Smooth muscle cell (in vitro differentiated cells): ENCODE data around the gene OR5B12. TPM values are rescaled to one million over a fixed set of nuclear protein-coding genes. Genes with fewer than 3 reads are reported as not detected.

Experiments
- DNase-seq: peaks from one replicate; lab custom pipeline; 2025; ENCODE audit not compliant: unreplicated experiment; lab: John Stamatoyannopoulos, UW
- H2AFZ ChIP-seq: fragments of 200-600 bp; sonication (generic); 2 replicates; pipeline ENCODE4 v1.6.0; 2016; ENCODE audit warnings: antibody characterized with exemption, low read depth, mild to moderate bottlenecking
- H3F3A ChIP-seq: fragments of 200-600 bp; sonication (generic); 2 replicates; pipeline ENCODE4 v1.6.0; 2017; ENCODE audit warnings: antibody characterized with exemption, low read depth
- H3K27ac ChIP-seq: fragments of 200-600 bp; sonication (generic); 2 replicates; pipeline ENCODE4 v1.5.1; 2016; ENCODE audit warnings: low read depth, mild to moderate bottlenecking
- H3K27me3 ChIP-seq: fragments of 200-600 bp; sonication (generic); 2 replicates; pipeline ENCODE4 v1.6.1; 2016; ENCODE audit warnings: low read depth, mild to moderate bottlenecking
- H3K36me3 ChIP-seq: fragments of 200-600 bp; sonication (generic); 2 replicates; pipeline ENCODE4 v1.5.1; 2016; ENCODE audit warnings: low read depth
- H3K4me1 ChIP-seq: fragments of 200-600 bp; sonication (generic); 2 replicates; pipeline ENCODE4 v1.5.1; 2016; ENCODE audit warnings: low read depth
- H3K4me2 ChIP-seq: fragments of 200-600 bp; sonication (generic); 2 replicates; pipeline ENCODE4 v1.6.0; 2016; ENCODE audit warnings: mild to moderate bottlenecking
- H3K4me3 ChIP-seq: fragments of 200-600 bp; sonication (generic); 2 replicates; pipeline ENCODE4 v1.5.1; 2016; ENCODE audit warnings: mild to moderate bottlenecking
- H3K79me2 ChIP-seq: fragments of 200-600 bp; sonication (generic); 2 replicates; pipeline ENCODE4 v1.6.0; 2016; ENCODE audit warnings: low read depth, mild to moderate bottlenecking
- H3K9ac ChIP-seq: fragments of 200-600 bp; sonication (generic); 2 replicates; pipeline ENCODE4 v1.6.0; 2016; ENCODE audit warnings: low read depth
- H3K9me3 ChIP-seq: fragments of 200-600 bp; sonication (generic); replicated peaks from 2 replicates; pipeline ENCODE4 v1.5.1; 2016; ENCODE audit warnings: low read depth
- H4K20me1 ChIP-seq: fragments of 200-600 bp; sonication (generic); 2 replicates; pipeline ENCODE4 v1.6.0; 2016; ENCODE audit warnings: low read depth
- WGBS: methylation state at CpG from one replicate; pipeline ENCODE4 v1.1.7; 2016; ENCODE audit warnings: low lambda C conversion rate; 5-methylcytosine and 5-hydroxymethylcytosine counted together
- polyA plus RNA-seq: library from polyadenylated mRNA; unstranded; fragments of >200 nt; fragmentation: Nextera tagmentation; extraction: Ambion mirVana; gene quantifications from 2 replicates; pipeline ENCODE4 v1.2.1, GENCODE V29; 2016
- total RNA-seq: library from RNA; depleted of rRNA; stranded (reverse); fragments of >200 nt; gene quantifications from 2 replicates; pipeline ENCODE4 v1.2.3, GENCODE V29; 2014
- TF ChIP-seq, protein P1 (sequence below): fragments of 200-600 bp; sonication (generic); IDR thresholded peaks from 2 replicates; pipeline ENCODE4 v1.5.1; 2017; ENCODE audit warnings: borderline replicate concordance, mild to moderate bottlenecking, antibody characterized with exemption; ENCODE audit not compliant: insufficient read depth, poor library complexity, severe bottlenecking

The OR5B12 gene
- total RNA-seq (not detected in 2 replicates), polyA plus RNA-seq (not detected in 2 replicates)

DNA sequence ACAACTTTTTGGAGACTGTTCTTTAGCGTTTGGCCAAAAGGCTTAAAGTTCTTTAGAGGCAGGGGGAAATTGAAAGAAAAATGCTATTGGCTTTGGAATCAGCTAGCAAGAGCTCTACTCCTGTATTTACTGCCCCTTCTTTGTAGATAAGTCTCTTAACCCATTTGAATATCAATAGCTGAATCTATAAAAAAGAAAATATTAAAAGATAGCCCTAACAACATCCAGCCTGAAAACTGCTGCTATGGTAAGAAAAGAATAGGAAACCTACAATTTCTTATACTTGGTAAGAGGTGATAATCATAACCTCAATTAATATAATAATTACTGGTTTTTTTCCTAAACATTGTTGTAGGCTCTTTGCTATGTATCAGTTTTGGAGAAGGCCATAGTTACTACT lies at the start of gene OR5B12:
TSS of gene OR5B12 (minus strand) at position 101 of the 400 bp plus-strand sequence. CDS start 2,085 bp downstream, outside the sequence.
- Histone ChIP-seq H3K4me1 (no peaks in the 10 kb centered on the region), H3K79me2 (no peaks in the 10 kb centered on the region), H3K4me2 (no peak within 1 kb of the TSS), H3K36me3 (no peaks in the 10 kb centered on the region), H3F3A (no peaks in the 10 kb centered on the region), H3K4me3 (no peak within 1 kb of the TSS), H2AFZ (no peak within 1 kb of the TSS), H3K9me3 (no peaks in the 10 kb centered on the region), H4K20me1 (no peaks in the 10 kb centered on the region), H3K9ac (no peak within 1 kb of the TSS), H3K27me3 (no peaks in the 10 kb centered on the region), H3K27ac (no peak within 1 kb of the TSS)
- no peak for DNase-seq
- TF ChIP-seq, protein P1, sequence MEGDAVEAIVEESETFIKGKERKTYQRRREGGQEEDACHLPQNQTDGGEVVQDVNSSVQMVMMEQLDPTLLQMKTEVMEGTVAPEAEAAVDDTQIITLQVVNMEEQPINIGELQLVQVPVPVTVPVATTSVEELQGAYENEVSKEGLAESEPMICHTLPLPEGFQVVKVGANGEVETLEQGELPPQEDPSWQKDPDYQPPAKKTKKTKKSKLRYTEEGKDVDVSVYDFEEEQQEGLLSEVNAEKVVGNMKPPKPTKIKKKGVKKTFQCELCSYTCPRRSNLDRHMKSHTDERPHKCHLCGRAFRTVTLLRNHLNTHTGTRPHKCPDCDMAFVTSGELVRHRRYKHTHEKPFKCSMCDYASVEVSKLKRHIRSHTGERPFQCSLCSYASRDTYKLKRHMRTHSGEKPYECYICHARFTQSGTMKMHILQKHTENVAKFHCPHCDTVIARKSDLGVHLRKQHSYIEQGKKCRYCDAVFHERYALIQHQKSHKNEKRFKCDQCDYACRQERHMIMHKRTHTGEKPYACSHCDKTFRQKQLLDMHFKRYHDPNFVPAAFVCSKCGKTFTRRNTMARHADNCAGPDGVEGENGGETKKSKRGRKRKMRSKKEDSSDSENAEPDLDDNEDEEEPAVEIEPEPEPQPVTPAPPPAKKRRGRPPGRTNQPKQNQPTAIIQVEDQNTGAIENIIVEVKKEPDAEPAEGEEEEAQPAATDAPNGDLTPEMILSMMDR = no peak
- WGBS = 94% methylated on average over 1 of the region's 1 CpG

DNA sequence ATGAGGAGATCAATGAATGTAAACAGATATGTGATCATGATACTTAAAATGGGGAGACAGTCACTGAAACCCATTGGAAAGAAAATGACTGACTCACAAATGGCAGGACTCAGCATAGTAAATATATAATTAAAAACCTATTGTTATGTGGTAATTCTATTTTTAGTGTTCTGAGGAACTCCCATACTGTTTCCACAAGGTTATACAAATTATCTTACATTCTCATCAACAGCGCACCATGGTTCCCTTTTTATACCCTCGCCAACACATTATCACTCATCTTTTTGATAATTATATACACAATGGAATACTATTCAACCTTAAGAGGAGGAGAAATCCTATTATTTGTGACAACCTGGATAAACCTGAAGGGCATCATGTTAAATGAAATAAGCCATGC lies 48.8 kb upstream of the OR5B12 start:
- H3K79me2 ChIP-seq = no peaks in the 10 kb centered on the region

DNA sequence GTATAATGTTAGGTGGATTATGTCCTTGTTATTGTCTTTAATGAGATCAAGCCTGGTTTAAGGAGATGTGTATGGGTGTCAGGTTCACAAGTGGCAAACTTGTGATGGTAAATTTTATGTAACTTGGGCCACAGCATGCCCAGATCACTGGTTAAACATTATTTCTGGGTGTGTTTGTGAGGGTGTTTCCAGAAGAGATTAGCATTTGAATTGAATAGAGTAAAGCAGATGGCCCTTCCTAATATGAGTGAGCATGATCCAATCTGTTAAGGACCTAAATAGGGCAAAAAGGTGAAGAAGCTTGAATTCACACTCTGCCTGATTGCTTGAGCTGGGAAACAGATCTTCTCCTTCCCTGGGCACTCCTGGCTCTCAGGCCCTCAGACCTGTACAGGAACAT lies 45.1 kb upstream of the OR5B12 start:
- TF ChIP-seq, protein P1 = no peak

More for the DNA sequence above, 48.8 kb upstream of the OR5B12 start:
- no peak for DNase-seq
- Histone ChIP-seq H3F3A (no peaks in the 10 kb centered on the region), H4K20me1 (no peaks in the 10 kb centered on the region), H3K27me3 (no peaks in the 10 kb centered on the region), H3K9ac (no peak overlapping the region), H3K9me3 (no peaks in the 10 kb centered on the region), H3K4me2 (no peak overlapping the region), H2AFZ (no peak overlapping the region), H3K36me3 (no peaks in the 10 kb centered on the region), H3K4me1 (no peaks in the 10 kb centered on the region), H3K4me3 (no peak overlapping the region), H3K27ac (no peak overlapping the region)
- WGBS = 72% methylated on average over 2 of the region's 2 CpGs
- TF ChIP-seq, protein P1 = no peak

GRCh38 chr11:58485961-58486360 lies 43.9 kb upstream of the OR5B12 start:
- H3K79me2 ChIP-seq = no peaks in the 10 kb centered on the region
- H3K27ac ChIP-seq = no peak overlapping the region
- no peak overlapping the region for H3K9ac ChIP-seq
- no peak overlapping the region for H2AFZ ChIP-seq
- 77% methylated on average over 1 of the region's 1 CpG for WGBS
- no peak overlapping the region for H3K4me2 ChIP-seq
- TF ChIP-seq, protein P1 = no peak
- H3K4me1 ChIP-seq = no peaks in the 10 kb centered on the region
- no peaks in the 10 kb centered on the region for H3F3A ChIP-seq
- H3K36me3 ChIP-seq = no peaks in the 10 kb centered on the region
- no peak for DNase-seq
- H3K4me3 ChIP-seq = no peak overlapping the region
- H3K9me3 ChIP-seq = no peaks in the 10 kb centered on the region
- H4K20me1 ChIP-seq = no peaks in the 10 kb centered on the region
- H3K27me3 ChIP-seq = no peaks in the 10 kb centered on the region

More for the DNA sequence above, 45.1 kb upstream of the OR5B12 start:
- Histone ChIP-seq H3K27ac (no peak overlapping the region), H3F3A (no peaks in the 10 kb centered on the region), H4K20me1 (no peaks in the 10 kb centered on the region), H3K9me3 (no peaks in the 10 kb centered on the region), H3K4me1 (no peaks in the 10 kb centered on the region), H3K9ac (no peak overlapping the region), H3K27me3 (no peaks in the 10 kb centered on the region), H3K4me2 (no peak overlapping the region), H3K79me2 (no peaks in the 10 kb centered on the region), H3K36me3 (no peaks in the 10 kb centered on the region), H3K4me3 (no peak overlapping the region), H2AFZ (no peak overlapping the region)
- no peak for DNase-seq
